HEK293 (cell line): Measurements from ENCODE around the gene GMPS.

ENCODE experiments used
- CTCF ChIA-PET: fragments of 350-600 bp; formaldehyde crosslinking; extraction: SDS; loops from one replicate; lab custom pipeline; 2021; ENCODE audit warnings: antibody characterized with exemption; lab: Yijun Ruan, JAX
- POLR2A ChIA-PET: fragments of 300-600 bp; formaldehyde crosslinking; extraction: SDS; loops from one replicate; lab custom pipeline; 2020; ENCODE audit warnings: antibody characterized with exemption, inconsistent platforms; lab: Yijun Ruan, JAX
- H3K27ac ChIP-seq: fragments of 200-500 bp; sonication (Bioruptor generic); 2 replicates; pipeline ENCODE4 v1.5.1; 2014; ENCODE audit warnings: low read depth, low read length, control low read depth, inconsistent platforms; ENCODE audit errors: extremely low read depth
- H3K36me3 ChIP-seq, 2 experiments: fragments of 200-500 bp in 1 of 2; sonication (Bioruptor generic) in 1 of 2; 1 replicate in 1 of 2; 2 replicates in 1 of 2; pipeline ENCODE4 v1.5.1; 2014 to 2017; ENCODE audit warnings: inconsistent platforms in 2 of 2, low read length in 2 of 2; ENCODE audit not compliant: control insufficient read depth in 2 of 2, insufficient read depth in 1 of 2
- H3K4me1 ChIP-seq: fragments of 200-500 bp; sonication (Bioruptor generic); 2 replicates; pipeline ENCODE4 v1.5.1; 2014; ENCODE audit warnings: mild to moderate bottlenecking, low read length, inconsistent platforms; ENCODE audit not compliant: control insufficient read depth, insufficient read depth
- H3K4me3 ChIP-seq: 2 replicates; pipeline ENCODE4 v1.5.1; 2011; ENCODE audit warnings: low read depth, mild to moderate bottlenecking, control low read depth, low read length, moderate library complexity
- H3K9me3 ChIP-seq: fragments of 200-500 bp; sonication (Bioruptor generic); 2 replicates; pipeline ENCODE4 v1.5.1; 2014; ENCODE audit warnings: low read depth, low read length, inconsistent platforms; ENCODE audit not compliant: control insufficient read depth, insufficient read depth
- GLIS1 ChIP-seq: fragments of 450-650 bp; formaldehyde crosslinking; IDR thresholded peaks from 2 replicates; pipeline ENCODE4 v1.5.1; 2016; ENCODE audit warnings: missing biosample characterization, missing genetic modification characterization
- MYNN ChIP-seq: fragments of 450-650 bp; formaldehyde crosslinking; IDR thresholded peaks from 2 replicates; pipeline ENCODE4 v1.5.1; 2016; ENCODE audit warnings: missing biosample characterization, missing genetic modification characterization, borderline replicate concordance
- REPIN1 ChIP-seq: fragments of 450-650 bp; formaldehyde crosslinking; IDR thresholded peaks from 2 replicates; pipeline ENCODE4 v1.5.1; 2017; ENCODE audit warnings: missing biosample characterization, missing genetic modification characterization, low read depth
- SCRT2 ChIP-seq: fragments of 450-650 bp; formaldehyde crosslinking; IDR thresholded peaks from 2 replicates; pipeline ENCODE4 v1.5.1; 2016; ENCODE audit warnings: missing biosample characterization, missing genetic modification characterization
- ZNF114 ChIP-seq: fragments of 450-650 bp; formaldehyde crosslinking; IDR thresholded peaks from 2 replicates; pipeline ENCODE4 v1.5.0; 2017; ENCODE audit warnings: missing biosample characterization, missing genetic modification characterization
- ZNF202 ChIP-seq: fragments of 450-650 bp; formaldehyde crosslinking; IDR thresholded peaks from 2 replicates; pipeline ENCODE4 v1.5.1; 2016; ENCODE audit warnings: missing biosample characterization, missing genetic modification characterization, borderline replicate concordance
- ZNF248 ChIP-seq: fragments of 450-650 bp; formaldehyde crosslinking; IDR thresholded peaks from 2 replicates; pipeline ENCODE4 v1.5.1; 2017; ENCODE audit warnings: missing biosample characterization, missing genetic modification characterization
- ZNF311 ChIP-seq: fragments of 450-650 bp; formaldehyde crosslinking; IDR thresholded peaks from 2 replicates; pipeline ENCODE4 v1.5.1; 2017; ENCODE audit warnings: missing biosample characterization, missing genetic modification characterization, borderline replicate concordance
- ZNF394 ChIP-seq: fragments of 450-650 bp; formaldehyde crosslinking; IDR thresholded peaks from 2 replicates; pipeline ENCODE4 v1.5.1; 2016; ENCODE audit warnings: missing biosample characterization, missing genetic modification characterization, mild to moderate bottlenecking, moderate library complexity, borderline replicate concordance
- ZNF426 ChIP-seq: fragments of 450-650 bp; formaldehyde crosslinking; IDR thresholded peaks from 2 replicates; pipeline ENCODE4 v1.5.1; 2017; ENCODE audit warnings: missing biosample characterization, missing genetic modification characterization, mild to moderate bottlenecking, inconsistent platforms, moderate library complexity
- ZNF501 ChIP-seq: fragments of 450-650 bp; formaldehyde crosslinking; IDR thresholded peaks from 2 replicates; pipeline ENCODE4 v1.5.1; 2016; ENCODE audit warnings: missing biosample characterization, missing genetic modification characterization
- ZNF658 ChIP-seq: fragments of 450-650 bp; formaldehyde crosslinking; IDR thresholded peaks from 2 replicates; pipeline ENCODE4; 2016; ENCODE audit warnings: missing biosample characterization, missing genetic modification characterization
- ZNF747 ChIP-seq: fragments of 450-650 bp; formaldehyde crosslinking; IDR thresholded peaks from 2 replicates; pipeline ENCODE4 v1.5.1; 2016; ENCODE audit warnings: missing biosample characterization, missing genetic modification characterization
- TF ChIP-seq, protein P1 (sequence below): fragments of 450-650 bp; formaldehyde crosslinking; IDR thresholded peaks from 2 replicates; pipeline ENCODE4; 2016; ENCODE audit warnings: missing biosample characterization, missing genetic modification characterization
- TF ChIP-seq, protein P2 (sequence below): fragments of 450-650 bp; formaldehyde crosslinking; IDR thresholded peaks from 2 replicates; pipeline ENCODE4 v1.5.1; 2016; ENCODE audit warnings: missing biosample characterization, missing genetic modification characterization
- TF ChIP-seq, protein P3 (sequence below): fragments of 450-650 bp; formaldehyde crosslinking; IDR thresholded peaks from 2 replicates; pipeline ENCODE4 v1.5.1; 2016; ENCODE audit warnings: missing biosample characterization, missing genetic modification characterization, borderline replicate concordance
- TF ChIP-seq, protein P4 (sequence below): fragments of 450-650 bp; formaldehyde crosslinking; IDR thresholded peaks from 2 replicates; pipeline ENCODE4 v1.5.1; 2016; ENCODE audit warnings: missing biosample characterization, missing genetic modification characterization, low read depth
- TF ChIP-seq, protein P5 (sequence below): fragments of 450-650 bp; formaldehyde crosslinking; IDR thresholded peaks from 2 replicates; pipeline ENCODE4 v1.5.1; 2016; ENCODE audit warnings: missing biosample characterization, missing genetic modification characterization

Gene GMPS

DNA sequence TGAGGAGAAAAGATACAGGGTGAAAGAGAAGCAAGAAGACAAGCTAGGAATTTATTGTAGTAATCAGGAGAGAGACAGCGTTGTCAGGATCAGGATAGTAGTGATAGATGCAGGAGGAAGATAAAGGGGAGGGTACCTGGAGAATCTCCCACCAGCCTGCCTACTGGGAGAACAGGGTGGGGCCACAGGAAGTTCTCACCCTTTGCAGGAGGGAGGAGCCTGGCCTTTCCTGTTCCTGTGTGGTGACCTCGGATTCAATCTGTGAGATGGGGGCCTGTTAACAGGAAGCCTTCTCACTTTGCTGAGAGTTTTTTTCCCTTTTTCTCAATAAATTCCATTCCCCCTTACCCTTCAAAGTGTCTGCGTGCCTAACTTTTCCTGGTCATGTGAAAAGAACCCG, 37.6 kb downstream of the GMPS start:
- Histone ChIP-seq H3K4me1 (no peaks in the 10 kb centered on the region), H3K4me3 (no peak overlapping the region), H3K27ac (no peak overlapping the region), H3K9me3 (no peaks in the 10 kb centered on the region), H3K36me3 (peaks cover 39 to 89% of the 10 kb centered on the region in 2 experiments)
- ChIA-PET POLR2A (no interaction called here), CTCF (no interaction called here)
- TF ChIP-seq, protein P1, sequence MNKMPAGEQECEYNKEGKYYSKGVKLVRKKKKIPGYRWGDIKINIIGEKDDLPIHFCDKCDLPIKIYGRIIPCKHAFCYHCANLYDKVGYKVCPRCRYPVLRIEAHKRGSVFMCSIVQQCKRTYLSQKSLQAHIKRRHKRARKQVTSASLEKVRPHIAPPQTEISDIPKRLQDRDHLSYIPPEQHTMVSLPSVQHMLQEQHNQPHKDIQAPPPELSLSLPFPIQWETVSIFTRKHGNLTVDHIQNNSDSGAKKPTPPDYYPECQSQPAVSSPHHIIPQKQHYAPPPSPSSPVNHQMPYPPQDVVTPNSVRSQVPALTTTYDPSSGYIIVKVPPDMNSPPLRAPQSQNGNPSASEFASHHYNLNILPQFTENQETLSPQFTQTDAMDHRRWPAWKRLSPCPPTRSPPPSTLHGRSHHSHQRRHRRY (tag by site-specific recombination): no peak
- no peak for TF ChIP-seq SCRT2
- no peak for TF ChIP-seq ZNF114 (tag by site-specific recombination)
- TF ChIP-seq, protein P2, sequence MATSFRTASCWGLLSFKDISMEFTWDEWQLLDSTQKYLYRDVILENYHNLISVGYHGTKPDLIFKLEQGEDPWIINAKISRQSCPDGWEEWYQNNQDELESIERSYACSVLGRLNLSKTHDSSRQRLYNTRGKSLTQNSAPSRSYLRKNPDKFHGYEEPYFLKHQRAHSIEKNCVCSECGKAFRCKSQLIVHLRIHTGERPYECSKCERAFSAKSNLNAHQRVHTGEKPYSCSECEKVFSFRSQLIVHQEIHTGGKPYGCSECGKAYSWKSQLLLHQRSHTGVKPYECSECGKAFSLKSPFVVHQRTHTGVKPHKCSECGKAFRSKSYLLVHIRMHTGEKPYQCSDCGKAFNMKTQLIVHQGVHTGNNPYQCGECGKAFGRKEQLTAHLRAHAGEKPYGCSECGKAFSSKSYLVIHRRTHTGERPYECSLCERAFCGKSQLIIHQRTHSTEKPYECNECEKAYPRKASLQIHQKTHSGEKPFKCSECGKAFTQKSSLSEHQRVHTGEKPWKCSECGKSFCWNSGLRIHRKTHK: no peak
- TF ChIP-seq, protein P3, sequence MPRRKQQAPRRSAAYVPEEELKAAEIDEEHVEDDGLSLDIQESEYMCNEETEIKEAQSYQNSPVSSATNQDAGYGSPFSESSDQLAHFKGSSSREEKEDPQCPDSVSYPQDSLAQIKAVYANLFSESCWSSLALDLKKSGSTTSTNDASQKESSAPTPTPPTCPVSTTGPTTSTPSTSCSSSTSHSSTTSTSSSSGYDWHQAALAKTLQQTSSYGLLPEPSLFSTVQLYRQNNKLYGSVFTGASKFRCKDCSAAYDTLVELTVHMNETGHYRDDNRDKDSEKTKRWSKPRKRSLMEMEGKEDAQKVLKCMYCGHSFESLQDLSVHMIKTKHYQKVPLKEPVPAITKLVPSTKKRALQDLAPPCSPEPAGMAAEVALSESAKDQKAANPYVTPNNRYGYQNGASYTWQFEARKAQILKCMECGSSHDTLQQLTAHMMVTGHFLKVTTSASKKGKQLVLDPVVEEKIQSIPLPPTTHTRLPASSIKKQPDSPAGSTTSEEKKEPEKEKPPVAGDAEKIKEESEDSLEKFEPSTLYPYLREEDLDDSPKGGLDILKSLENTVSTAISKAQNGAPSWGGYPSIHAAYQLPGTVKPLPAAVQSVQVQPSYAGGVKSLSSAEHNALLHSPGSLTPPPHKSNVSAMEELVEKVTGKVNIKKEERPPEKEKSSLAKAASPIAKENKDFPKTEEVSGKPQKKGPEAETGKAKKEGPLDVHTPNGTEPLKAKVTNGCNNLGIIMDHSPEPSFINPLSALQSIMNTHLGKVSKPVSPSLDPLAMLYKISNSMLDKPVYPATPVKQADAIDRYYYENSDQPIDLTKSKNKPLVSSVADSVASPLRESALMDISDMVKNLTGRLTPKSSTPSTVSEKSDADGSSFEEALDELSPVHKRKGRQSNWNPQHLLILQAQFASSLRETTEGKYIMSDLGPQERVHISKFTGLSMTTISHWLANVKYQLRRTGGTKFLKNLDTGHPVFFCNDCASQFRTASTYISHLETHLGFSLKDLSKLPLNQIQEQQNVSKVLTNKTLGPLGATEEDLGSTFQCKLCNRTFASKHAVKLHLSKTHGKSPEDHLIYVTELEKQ (tag by site-specific recombination): no peak
- no peak for TF ChIP-seq ZNF501 (tag by site-specific recombination)
- no peak for TF ChIP-seq ZNF394 (tag by site-specific recombination)
- TF ChIP-seq ZNF202 (tag by site-specific recombination): no peak
- TF ChIP-seq ZNF311 (tag by site-specific recombination): no peak
- TF ChIP-seq, all 188 proteins: peak for 0

DNA sequence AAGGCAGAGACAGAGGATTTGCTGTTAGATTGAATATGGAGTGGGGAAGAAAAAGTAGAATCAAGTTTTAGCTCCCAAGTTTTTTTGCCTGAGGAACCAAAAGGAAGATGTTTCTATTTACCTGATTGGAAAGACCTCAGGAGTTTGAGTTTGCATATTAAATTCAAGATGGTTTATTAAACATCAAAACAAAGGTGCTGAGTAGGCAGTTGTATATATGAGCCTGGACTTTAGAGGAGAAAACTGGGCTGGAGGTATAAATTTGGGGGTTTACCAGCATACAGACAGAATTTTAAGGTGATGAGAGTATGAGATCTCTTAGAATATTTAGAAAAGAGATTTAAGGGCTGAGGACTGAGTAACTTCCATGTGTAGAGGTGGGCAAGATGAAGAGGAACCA, 38.2 kb downstream of the GMPS start:
- Histone ChIP-seq H3K27ac (no peak overlapping the region), H3K4me3 (no peak overlapping the region), H3K36me3 (peaks cover 40 to 89% of the 10 kb centered on the region in 2 experiments), H3K4me1 (no peaks in the 10 kb centered on the region), H3K9me3 (no peaks in the 10 kb centered on the region)
- TF ChIP-seq MYNN (tag by site-specific recombination) (no peak), GLIS1 (tag by site-specific recombination) (no peak), ZNF248 (no peak), ZNF658 (tag by site-specific recombination) (no peak), ZNF747 (no peak), REPIN1 (no peak), ZNF426 (tag by site-specific recombination) (no peak)
- TF ChIP-seq, protein P4, sequence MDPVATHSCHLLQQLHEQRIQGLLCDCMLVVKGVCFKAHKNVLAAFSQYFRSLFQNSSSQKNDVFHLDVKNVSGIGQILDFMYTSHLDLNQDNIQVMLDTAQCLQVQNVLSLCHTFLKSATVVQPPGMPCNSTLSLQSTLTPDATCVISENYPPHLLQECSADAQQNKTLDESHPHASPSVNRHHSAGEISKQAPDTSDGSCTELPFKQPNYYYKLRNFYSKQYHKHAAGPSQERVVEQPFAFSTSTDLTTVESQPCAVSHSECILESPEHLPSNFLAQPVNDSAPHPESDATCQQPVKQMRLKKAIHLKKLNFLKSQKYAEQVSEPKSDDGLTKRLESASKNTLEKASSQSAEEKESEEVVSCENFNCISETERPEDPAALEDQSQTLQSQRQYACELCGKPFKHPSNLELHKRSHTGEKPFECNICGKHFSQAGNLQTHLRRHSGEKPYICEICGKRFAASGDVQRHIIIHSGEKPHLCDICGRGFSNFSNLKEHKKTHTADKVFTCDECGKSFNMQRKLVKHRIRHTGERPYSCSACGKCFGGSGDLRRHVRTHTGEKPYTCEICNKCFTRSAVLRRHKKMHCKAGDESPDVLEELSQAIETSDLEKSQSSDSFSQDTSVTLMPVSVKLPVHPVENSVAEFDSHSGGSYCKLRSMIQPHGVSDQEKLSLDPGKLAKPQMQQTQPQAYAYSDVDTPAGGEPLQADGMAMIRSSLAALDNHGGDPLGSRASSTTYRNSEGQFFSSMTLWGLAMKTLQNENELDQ (tag by site-specific recombination): no peak
- TF ChIP-seq, protein P5, sequence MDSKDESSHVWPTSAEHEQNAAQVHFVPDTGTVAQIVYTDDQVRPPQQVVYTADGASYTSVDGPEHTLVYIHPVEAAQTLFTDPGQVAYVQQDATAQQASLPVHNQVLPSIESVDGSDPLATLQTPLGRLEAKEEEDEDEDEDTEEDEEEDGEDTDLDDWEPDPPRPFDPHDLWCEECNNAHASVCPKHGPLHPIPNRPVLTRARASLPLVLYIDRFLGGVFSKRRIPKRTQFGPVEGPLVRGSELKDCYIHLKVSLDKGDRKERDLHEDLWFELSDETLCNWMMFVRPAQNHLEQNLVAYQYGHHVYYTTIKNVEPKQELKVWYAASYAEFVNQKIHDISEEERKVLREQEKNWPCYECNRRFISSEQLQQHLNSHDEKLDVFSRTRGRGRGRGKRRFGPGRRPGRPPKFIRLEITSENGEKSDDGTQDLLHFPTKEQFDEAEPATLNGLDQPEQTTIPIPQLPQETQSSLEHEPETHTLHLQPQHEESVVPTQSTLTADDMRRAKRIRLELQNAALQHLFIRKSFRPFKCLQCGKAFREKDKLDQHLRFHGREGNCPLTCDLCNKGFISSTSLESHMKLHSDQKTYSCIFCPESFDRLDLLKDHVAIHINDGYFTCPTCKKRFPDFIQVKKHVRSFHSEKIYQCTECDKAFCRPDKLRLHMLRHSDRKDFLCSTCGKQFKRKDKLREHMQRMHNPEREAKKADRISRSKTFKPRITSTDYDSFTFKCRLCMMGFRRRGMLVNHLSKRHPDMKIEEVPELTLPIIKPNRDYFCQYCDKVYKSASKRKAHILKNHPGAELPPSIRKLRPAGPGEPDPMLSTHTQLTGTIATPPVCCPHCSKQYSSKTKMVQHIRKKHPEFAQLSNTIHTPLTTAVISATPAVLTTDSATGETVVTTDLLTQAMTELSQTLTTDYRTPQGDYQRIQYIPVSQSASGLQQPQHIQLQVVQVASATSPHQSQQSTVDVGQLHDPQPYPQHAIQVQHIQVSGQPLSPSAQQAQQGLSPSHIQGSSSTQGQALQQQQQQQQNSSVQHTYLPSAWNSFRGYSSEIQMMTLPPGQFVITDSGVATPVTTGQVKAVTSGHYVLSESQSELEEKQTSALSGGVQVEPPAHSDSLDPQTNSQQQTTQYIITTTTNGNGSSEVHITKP: no peak
- CTCF ChIA-PET: no interaction called here
- POLR2A ChIA-PET: no interaction called here
